OCI-LY3 (cell line): Measurements from ENCODE around the gene CD70.
A peak's percentile ranks its signal among the peaks of the same experiment; 100 is the strongest.

ENCODE experiments used
- H2AFZ ChIP-seq: fragments of 200-600, 300-600 bp; shearing (Covaris generic); 2 replicates; pipeline ENCODE4 v1.6.0; 2014; ENCODE audit warnings: antibody characterized with exemption, low read depth, low read length
- H3K27ac ChIP-seq: fragments of 200-600, 300-600 bp; sonication (generic); 2 replicates; pipeline ENCODE4 v1.5.1; 2014; ENCODE audit warnings: mild to moderate bottlenecking, low read length, moderate library complexity, mixed read lengths
- H3K27me3 ChIP-seq: fragments of 200-600, 300-600 bp; sonication (generic); 2 replicates; pipeline ENCODE4 v1.6.1; 2014; ENCODE audit warnings: low read depth, low read length, mixed read lengths
- H3K36me3 ChIP-seq: fragments of 200-600, 300-600 bp; sonication (generic); replicated peaks from 2 replicates; pipeline ENCODE3; 2014; ENCODE audit warnings: low read depth, low read length, mixed read lengths
- H3K4me1 ChIP-seq: fragments of 300-600, 200-600 bp; sonication (generic); 2 replicates; pipeline ENCODE4 v1.6.1; 2014; ENCODE audit warnings: low read length, mixed read lengths
- H3K4me2 ChIP-seq: fragments of 200-600, 300-600 bp; sonication (generic); 2 replicates; pipeline ENCODE4 v1.6.1; 2014; ENCODE audit warnings: low read length, mixed read lengths
- H3K4me3 ChIP-seq: fragments of 300-600, 200-600 bp; sonication (generic); 2 replicates; pipeline ENCODE4 v1.5.1; 2014; ENCODE audit warnings: antibody characterized with exemption, mild to moderate bottlenecking, low read length, moderate library complexity
- H3K79me2 ChIP-seq: fragments of 300-600, 200-600 bp; shearing (Covaris generic); 2 replicates; pipeline ENCODE4 v1.6.1; 2014; ENCODE audit warnings: mild to moderate bottlenecking, low read length, mixed read lengths
- H3K9ac ChIP-seq: fragments of 300-600, 200-600 bp; shearing (Covaris generic); 2 replicates; pipeline ENCODE4 v1.6.0; 2014; ENCODE audit warnings: mild to moderate bottlenecking, low read length, moderate library complexity
- H3K9me3 ChIP-seq: fragments of 200-600, 300-600 bp; shearing (Covaris generic); 2 replicates; pipeline ENCODE4 v1.6.1; 2014; ENCODE audit warnings: low read length, mixed read lengths; ENCODE audit not compliant: insufficient read depth
- H4K20me1 ChIP-seq: fragments of 200-600, 300-600 bp; sonication (generic); 2 replicates; pipeline ENCODE4 v1.6.1; 2016; ENCODE audit warnings: low read length, mixed read lengths; ENCODE audit not compliant: insufficient read depth
- EZH2phosphoT487 ChIP-seq: fragments of 200-600 bp; shearing (Covaris generic); IDR thresholded peaks from 2 replicates; pipeline ENCODE4 v1.6.1; 2018; ENCODE audit warnings: antibody characterized with exemption, mixed run types, low read depth
- TF ChIP-seq, protein P1 (sequence below): fragments of 200-600, 300-600 bp; sonication (generic); IDR thresholded peaks from 2 replicates; pipeline ENCODE4 v1.5.1; 2014; ENCODE audit warnings: antibody characterized with exemption, low read length, low read depth

The CD70 gene

DNA sequence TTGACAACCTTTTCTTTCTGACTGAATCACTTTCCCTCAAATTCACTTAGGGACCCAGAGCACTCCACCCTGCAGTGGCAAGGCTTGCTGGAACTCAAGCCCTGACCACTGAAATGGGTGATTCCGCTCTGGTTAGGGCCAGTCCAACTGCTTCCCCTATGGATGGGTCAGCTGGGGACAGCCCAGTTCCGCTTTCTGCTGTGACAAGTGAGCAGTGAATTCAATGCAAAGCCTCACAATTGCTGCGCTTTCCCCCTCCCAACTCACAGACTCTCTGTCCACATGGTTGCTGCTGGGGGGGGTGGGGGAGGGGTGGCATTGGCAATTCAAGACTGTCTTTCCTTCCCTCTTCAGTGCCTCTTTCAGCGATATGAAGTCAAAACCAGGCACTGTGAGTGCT is 18.7 kb downstream of the CD70 start:
- Histone ChIP-seq H3K79me2 (no peaks in the 10 kb centered on the region), H3K36me3 (peaks cover 11% of the 10 kb centered on the region), H3K4me2 (no peak overlapping the region), H3K4me1 (peaks cover 34% of the 10 kb centered on the region), H4K20me1 (no peaks in the 10 kb centered on the region), H3K27me3 (peaks cover 12% of the 10 kb centered on the region; the same call in 1 of the 2 replicates), H3K9me3 (peaks cover 15% of the 10 kb centered on the region), H2AFZ (no peak overlapping the region), H3K27ac (no peak overlapping the region), H3K4me3 (no peak overlapping the region), H3K9ac (no peak overlapping the region)
- TF ChIP-seq, protein P1, sequence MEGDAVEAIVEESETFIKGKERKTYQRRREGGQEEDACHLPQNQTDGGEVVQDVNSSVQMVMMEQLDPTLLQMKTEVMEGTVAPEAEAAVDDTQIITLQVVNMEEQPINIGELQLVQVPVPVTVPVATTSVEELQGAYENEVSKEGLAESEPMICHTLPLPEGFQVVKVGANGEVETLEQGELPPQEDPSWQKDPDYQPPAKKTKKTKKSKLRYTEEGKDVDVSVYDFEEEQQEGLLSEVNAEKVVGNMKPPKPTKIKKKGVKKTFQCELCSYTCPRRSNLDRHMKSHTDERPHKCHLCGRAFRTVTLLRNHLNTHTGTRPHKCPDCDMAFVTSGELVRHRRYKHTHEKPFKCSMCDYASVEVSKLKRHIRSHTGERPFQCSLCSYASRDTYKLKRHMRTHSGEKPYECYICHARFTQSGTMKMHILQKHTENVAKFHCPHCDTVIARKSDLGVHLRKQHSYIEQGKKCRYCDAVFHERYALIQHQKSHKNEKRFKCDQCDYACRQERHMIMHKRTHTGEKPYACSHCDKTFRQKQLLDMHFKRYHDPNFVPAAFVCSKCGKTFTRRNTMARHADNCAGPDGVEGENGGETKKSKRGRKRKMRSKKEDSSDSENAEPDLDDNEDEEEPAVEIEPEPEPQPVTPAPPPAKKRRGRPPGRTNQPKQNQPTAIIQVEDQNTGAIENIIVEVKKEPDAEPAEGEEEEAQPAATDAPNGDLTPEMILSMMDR: no peak
- no peak for TF ChIP-seq EZH2phosphoT487

DNA sequence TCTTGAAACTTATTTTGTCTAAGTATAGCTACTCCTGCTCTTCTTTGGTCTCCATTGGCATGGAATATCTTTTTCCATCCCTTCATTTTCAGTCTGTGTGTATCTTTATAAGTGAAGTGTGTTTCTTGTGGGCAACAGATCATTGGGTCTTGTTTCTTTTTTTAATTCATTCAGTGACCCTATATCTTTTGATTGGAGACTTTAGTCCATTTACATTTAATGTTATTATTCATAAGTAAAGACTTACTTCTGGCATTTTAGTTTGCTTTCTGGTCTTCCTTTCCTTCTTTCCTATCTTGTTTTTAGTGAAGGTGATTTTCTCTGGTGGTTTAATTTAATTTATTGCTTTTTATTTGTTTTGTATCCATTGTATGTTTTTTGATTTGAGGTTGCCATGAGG is 19.8 kb downstream of the CD70 start:
- Histone ChIP-seq H3K4me2 (no peak overlapping the region), H3K27me3 (peaks cover 12% of the 10 kb centered on the region; the same call in 1 of the 2 replicates)
- TF ChIP-seq, protein P1: no peak
- no peak for TF ChIP-seq EZH2phosphoT487

DNA sequence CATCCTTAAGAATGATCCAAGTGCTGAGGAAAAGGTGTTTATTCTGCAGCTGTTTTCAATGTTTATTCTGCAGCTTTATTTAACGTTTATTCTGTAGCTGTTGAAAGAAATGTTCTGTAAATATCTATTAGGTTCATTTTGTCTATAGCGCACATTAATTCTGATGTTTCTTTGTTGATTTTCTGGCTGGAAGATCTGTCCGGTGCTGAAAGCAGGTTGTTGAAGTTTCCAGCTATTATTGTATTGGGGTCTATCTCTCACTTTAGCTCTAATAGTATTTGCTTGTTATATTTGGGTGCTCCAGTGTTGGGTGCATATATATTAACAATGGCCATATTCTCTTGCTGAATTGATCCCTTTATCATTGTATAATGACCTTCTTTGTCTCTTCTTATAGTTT is 20.2 kb downstream of the CD70 start:
- H3K27ac ChIP-seq: no peak overlapping the region
- H2AFZ ChIP-seq: no peak overlapping the region
- TF ChIP-seq, protein P1: no peak
- no peak for TF ChIP-seq EZH2phosphoT487
- H3K4me2 ChIP-seq: no peak overlapping the region
- H3K27me3 ChIP-seq: peaks cover 12% of the 10 kb centered on the region; the same call in 1 of the 2 replicates
- H3K79me2 ChIP-seq: no peaks in the 10 kb centered on the region
- no peak overlapping the region for H3K4me3 ChIP-seq
- H4K20me1 ChIP-seq: no peaks in the 10 kb centered on the region
- peaks cover 12% of the 10 kb centered on the region for H3K36me3 ChIP-seq
- H3K9ac ChIP-seq: no peak overlapping the region
- H3K9me3 ChIP-seq: peaks cover 24% of the 10 kb centered on the region
- H3K4me1 ChIP-seq: peaks cover 19% of the 10 kb centered on the region

More for the DNA sequence above, 19.8 kb downstream of the CD70 start:
- peaks cover 12% of the 10 kb centered on the region for H3K36me3 ChIP-seq
- H3K27ac ChIP-seq: no peak overlapping the region
- H3K4me3 ChIP-seq: no peak overlapping the region
- H4K20me1 ChIP-seq: no peaks in the 10 kb centered on the region
- peaks cover 23% of the 10 kb centered on the region for H3K4me1 ChIP-seq
- H3K9me3 ChIP-seq: peaks cover 24% of the 10 kb centered on the region
- H3K9ac ChIP-seq: no peak overlapping the region
- H2AFZ ChIP-seq: no peak overlapping the region
- no peaks in the 10 kb centered on the region for H3K79me2 ChIP-seq

DNA sequence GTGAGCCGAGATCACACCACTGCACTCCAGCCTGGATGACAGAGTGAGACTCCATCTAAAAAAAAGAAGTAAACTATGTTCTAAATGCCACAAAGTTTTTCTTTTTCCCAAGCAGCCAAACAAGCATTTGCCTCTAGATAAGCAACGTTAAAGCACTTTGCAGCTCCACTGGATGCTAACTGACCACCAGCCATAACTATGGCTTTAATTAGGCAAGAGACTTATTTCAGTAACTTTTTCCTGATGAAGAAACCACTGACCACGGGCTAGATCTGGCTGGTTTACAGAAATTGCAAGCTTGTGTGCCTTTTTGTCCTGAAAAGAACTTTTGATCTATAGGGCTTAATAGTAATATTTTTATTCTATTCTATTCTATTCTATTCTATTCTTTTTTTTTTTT is 22.1 kb downstream of the CD70 start:
- Histone ChIP-seq H3K4me2 (peak overlapping the region; percentile 51), H2AFZ (no peak overlapping the region), H3K79me2 (no peaks in the 10 kb centered on the region), H3K36me3 (peaks cover 12% of the 10 kb centered on the region), H3K4me3 (no peak overlapping the region), H3K9me3 (peaks cover 28% of the 10 kb centered on the region), H3K27me3 (peaks cover 18% of the 10 kb centered on the region; the same call in 1 of the 2 replicates), H4K20me1 (no peaks in the 10 kb centered on the region), H3K9ac (no peak overlapping the region), H3K27ac (no peak overlapping the region), H3K4me1 (peaks cover 17% of the 10 kb centered on the region)
- no peak for TF ChIP-seq EZH2phosphoT487
- TF ChIP-seq, protein P1: no peak
